GM12878 (cell line): Measurements from ENCODE around the gene CACNA1I. TPM values are rescaled to one million over a fixed set of nuclear protein-coding genes. Genes with fewer than 3 reads are reported as not detected.

ENCODE experiments used
- ATAC-seq: fragments of 200-7000 bp; cut with Tn5 transposase; 3 replicates; pipeline ENCODE4 v1.9.1; 2020; ENCODE audit warnings: mild to moderate bottlenecking, moderate library complexity
- BruUV-seq: library from RNA; stranded (reverse); fragments of 400-500 nt; replicated peaks from 2 replicates; lab custom pipeline; 2021; lab: Mats Ljungman, UMichigan
- CTCF ChIA-PET: fragments of 300-600 bp; sonication (Branson Sonifier 250); formaldehyde crosslinking; extraction: SDS; loops from one replicate; lab custom pipeline; 2021; ENCODE audit warnings: inconsistent platforms; lab: Yijun Ruan, JAX
- POLR2A ChIA-PET: fragments of 350-600 bp; formaldehyde crosslinking; extraction: SDS; loops from one replicate; lab custom pipeline; 2021; ENCODE audit warnings: inconsistent platforms; lab: Charles Lee
- RAD21 ChIA-PET: fragments of 300-600 bp; sonication (Branson Sonifier 250); formaldehyde crosslinking; loops from one replicate; lab custom pipeline; 2023; ENCODE audit warnings: antibody characterized with exemption; ENCODE audit not compliant: unreplicated experiment; lab: Charles Lee
- SMC1A ChIA-PET: fragments of 300-600 bp; sonication (Branson Sonifier 250); formaldehyde crosslinking; loops from one replicate; lab custom pipeline; 2023; ENCODE audit not compliant: unreplicated experiment, uncharacterized antibody; lab: Charles Lee
- DNase-seq: peaks from one replicate; pipeline ENCODE4 v3.0.0-alpha.2; 2011; ENCODE audit warnings: low read depth, low spot score
- FAIRE-seq: peaks from 3 replicates; lab custom pipeline; 2011; peaks lifted over from hg19 to GRCh38; lab: Jason Lieb, UNC
- H2AFZ ChIP-seq: 2 replicates; pipeline ENCODE4 v1.6.0; 2011; ENCODE audit warnings: low read depth, low read length, control low read depth; ENCODE audit not compliant: control insufficient read depth
- H3K27ac ChIP-seq: 2 replicates; pipeline ENCODE4 v1.5.1; 2011; ENCODE audit warnings: control low read depth; ENCODE audit not compliant: control insufficient read depth, insufficient read depth
- H3K27me3 ChIP-seq, 2 experiments: replicated peaks in 1 of 2; 2 replicates each; pipeline versions ENCODE4 v1.6.0 to v1.6.1; 2011; ENCODE audit warnings: low read length in 1 of 2; ENCODE audit not compliant: control insufficient read depth in 2 of 2, insufficient read depth in 2 of 2
- H3K36me3 ChIP-seq, 2 experiments: 2 replicates each; pipeline ENCODE4 v1.5.1; 2011; ENCODE audit warnings: low read length in 1 of 2; ENCODE audit not compliant: control insufficient read depth in 2 of 2, insufficient read depth in 2 of 2
- H3K4me1 ChIP-seq: 2 replicates; pipeline ENCODE4 v1.6.1; 2011; ENCODE audit warnings: mild to moderate bottlenecking, low read length, moderate library complexity, mixed read lengths; ENCODE audit not compliant: control insufficient read depth, insufficient read depth
- H3K4me2 ChIP-seq: 2 replicates; pipeline ENCODE4 v1.6.0; 2011; ENCODE audit warnings: control low read depth; ENCODE audit not compliant: control insufficient read depth, insufficient read depth
- H3K4me3 ChIP-seq: fragments of 200-600 bp; sonication (generic); 2 replicates; pipeline ENCODE4 v1.5.1; 2016
- H3K79me2 ChIP-seq: 2 replicates; pipeline ENCODE4 v1.6.0; 2011; ENCODE audit warnings: low read length; ENCODE audit not compliant: control insufficient read depth, insufficient read depth
- H3K9ac ChIP-seq: 2 replicates; pipeline ENCODE4 v1.8.0; 2011; ENCODE audit warnings: low read length, control low read depth, mixed read lengths; ENCODE audit not compliant: control insufficient read depth, insufficient read depth
- H3K9me3 ChIP-seq: replicated peaks from 3 replicates; pipeline ENCODE4 v1.5.1; 2011; ENCODE audit warnings: mild to moderate bottlenecking, low read length; ENCODE audit not compliant: control insufficient read depth, insufficient read depth
- H4K20me1 ChIP-seq: 2 replicates; pipeline ENCODE4 v1.6.0; 2011; ENCODE audit not compliant: control insufficient read depth, insufficient read depth
- MXI1 ChIP-seq: fragments of 150-350 bp; IDR thresholded peaks from 2 replicates; pipeline ENCODE4 v1.6.1; 2011; ENCODE audit warnings: low read depth, mild to moderate bottlenecking, inconsistent platforms, low read length, improper control_type of control experiment
- NFYA ChIP-seq: IDR thresholded peaks from 2 replicates; pipeline ENCODE4 v1.6.1; 2011; ENCODE audit warnings: low read depth, mild to moderate bottlenecking, low read length, improper control_type of control experiment, borderline replicate concordance
- NKRF ChIP-seq: fragments of 450-650 bp; conservative IDR thresholded peaks from 2 replicates; pipeline ENCODE4 v1.6.1; 2017; ENCODE audit warnings: mild to moderate bottlenecking, moderate library complexity
- POU2F2 ChIP-seq: IDR thresholded peaks from 3 replicates; pipeline ENCODE4 v1.6.1; 2011; ENCODE audit warnings: low read depth, mild to moderate bottlenecking, low read length, borderline replicate concordance
- RAD51 ChIP-seq: fragments of 450-650 bp; IDR thresholded peaks from 2 replicates; pipeline ENCODE4 v1.6.1; 2016; ENCODE audit warnings: moderate library complexity, mild to moderate bottlenecking, inconsistent platforms
- REST ChIP-seq: IDR thresholded peaks from 2 replicates; pipeline ENCODE4 v1.6.1; 2012; ENCODE audit warnings: mild to moderate bottlenecking, low read depth, low read length
- WGBS: methylation state at CpG from one replicate; pipeline ENCODE4 v1.1.6; 2016; ENCODE audit warnings: low lambda C conversion rate; ENCODE audit not compliant: insufficient replicate concordance, insufficient coverage; ENCODE audit errors: missing lambda C conversion rate; 5-methylcytosine and 5-hydroxymethylcytosine counted together
- in situ Hi-C: fragments of 300-500 bp; cut with MboI; formaldehyde crosslinking; loops from 9 replicates; pipeline ENCODE4 v1.14.3; 2018; ENCODE audit warnings: mixed read lengths
- intact Hi-C: fragments of 100-400 bp; cut with micrococcal nuclease; formaldehyde crosslinking; loops from one replicate; pipeline ENCODE4 v1.14.2; 2022; ENCODE audit not compliant: unreplicated experiment
- polyA plus RNA-seq, 11 experiments: library from polyadenylated mRNA; depleted of rRNA in 4 of 11; unstranded in 6 of 11; stranded (reverse) in 5 of 11; fragments of >200 nt; fragmentation: Nextera tagmentation in 4 of 11; fragmentation: Illumina TruSeq in 1 of 11; extraction: Ambion mirVana in 4 of 11; extraction: Trizol in 1 of 11; gene quantifications; 1 replicate in 1 of 11; 2 replicates in 10 of 11; pipeline versions ENCODE4 v1.2.1 to v1.2.3, GENCODE V29; 2011 to 2016; ENCODE audit warnings: inconsistent platforms in 2 of 11, missing spikeins in 2 of 11, low read depth in 1 of 11
- total RNA-seq, 4 experiments: library from RNA; depleted of rRNA in 3 of 4; stranded (reverse); fragments of >200 nt in 3 of 4; fragmentation: Illumina TruSeq in 1 of 4; extraction: Trizol in 1 of 4; gene quantifications; 2 replicates each; pipeline versions ENCODE4 v1.2.1 to v1.2.3, GENCODE V29; 2013 to 2021

Gene CACNA1I
- total and polyA plus RNA-seq, 10 of the 15 experiments (the other 5 are each of a cell fraction or from before 2014, with no cell fraction given) = 0.01 to 0.03 TPM; not detected in 8

GRCh38 chr22:39725351-39726035 is 154.9 kb downstream of the CACNA1I start:
- SMC1A ChIA-PET = interaction anchor here (1.3 kb wide), 1 partner anchor 207 kb away, joined by 3 read pairs; no protein-coding TSS in a partner anchor

More at GRCh38 chr22:39725351-39726035, 154.9 kb downstream of the CACNA1I start:
- 33% methylated on average over 9 of the region's 9 CpGs for WGBS
- H3K4me3 ChIP-seq = no peak overlapping the region
- no TSS peak for BruUV-seq
- CTCF ChIA-PET = interaction anchor here (1.6 kb wide), 1 partner anchor 14 kb away, joined by 4 read pairs; no protein-coding TSS in a partner anchor
- no peaks in the 10 kb centered on the region for H3K36me3 ChIP-seq
- intact Hi-C loops (no loop called here), in situ Hi-C loops (no loop called here)
- H3K4me1 ChIP-seq = no peaks in the 10 kb centered on the region
- no peak overlapping the region for H3K4me2 ChIP-seq
- RAD21 ChIA-PET = no interaction called here
- peaks cover 0 to 3% of the 10 kb centered on the region in 2 experiments; a peak in 2 of 4 replicates for H3K27me3 ChIP-seq
- no peak overlapping the region for H3K27ac ChIP-seq
- no peak overlapping the region for H3K9ac ChIP-seq
- POLR2A ChIA-PET = interaction anchor here (0.6 kb wide), 1 partner anchor 201 kb away, joined by 3 read pairs; no protein-coding TSS in a partner anchor
- no peak for FAIRE-seq
- H2AFZ ChIP-seq = no peak overlapping the region
- DNase-seq = no peak
- H3K9me3 ChIP-seq = peaks cover 4% of the 10 kb centered on the region; the same call in 1 of the 3 replicates
- ATAC-seq = no peak
- H4K20me1 ChIP-seq = no peaks in the 10 kb centered on the region
- H3K79me2 ChIP-seq = no peaks in the 10 kb centered on the region
- no peak for TF ChIP-seq POU2F2
- TF ChIP-seq RAD51 = no peak
- TF ChIP-seq NKRF = no peak
- TF ChIP-seq REST = no peak
- TF ChIP-seq MXI1 = no peak
- TF ChIP-seq NFYA = no peak
